Measurements from ENCODE around the gene ZBTB7B.

The ZBTB7B gene

DNA sequence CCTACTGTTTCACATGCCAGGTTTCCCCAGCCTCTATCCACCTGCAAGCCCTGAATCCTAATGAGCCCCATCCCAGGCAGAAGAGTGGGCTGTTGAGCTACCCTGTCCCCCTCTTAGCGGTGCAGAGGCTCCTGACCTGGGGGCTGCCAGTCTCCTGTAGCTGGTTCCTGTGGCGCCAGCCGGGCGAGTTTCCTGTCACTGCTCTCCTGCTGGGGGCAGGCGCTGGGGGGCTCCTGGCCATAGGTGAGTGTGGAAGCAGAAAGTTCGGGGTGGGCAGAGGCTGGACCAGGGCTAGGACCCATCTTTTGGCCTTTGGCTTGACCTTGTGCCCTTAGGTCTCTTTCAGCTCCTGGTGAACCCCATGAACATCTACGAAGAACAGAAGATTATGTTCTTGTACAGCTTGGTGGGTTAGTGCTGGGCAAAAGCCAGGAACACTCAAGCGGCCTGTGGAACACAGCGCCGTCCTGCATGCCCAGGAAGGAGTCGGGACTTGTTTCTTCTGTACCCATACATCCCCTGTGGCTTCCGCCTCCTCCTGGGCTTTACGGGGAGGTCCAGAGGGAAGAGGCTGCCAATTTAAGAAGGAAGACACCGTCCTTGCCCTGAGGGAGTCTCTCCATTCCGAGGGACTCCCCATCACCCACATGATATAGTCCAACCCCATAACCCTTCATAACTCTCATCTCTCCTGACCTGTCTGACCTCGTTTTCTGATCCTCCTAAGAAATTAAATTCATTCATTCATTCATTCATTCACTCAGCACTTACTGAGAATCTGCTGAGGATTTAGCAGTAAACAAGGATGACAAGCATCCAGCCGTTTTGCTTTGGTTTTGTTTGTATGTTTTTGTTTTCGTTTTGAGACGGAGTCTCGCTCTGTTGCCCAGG, 32.0 kb downstream of the ZBTB7B start:
- Histone ChIP-seq H3K27me3 (replicated peaks in 2 of 5; ENCODE audit: control insufficient read depth in 4 of 5, insufficient read depth in 5 of 5, low read length in 4 of 5) (no peaks in the 10 kb centered on the region), H3K36me3 (ENCODE audit: control insufficient read depth in 4 of 4, insufficient read depth in 4 of 4, low read length in 3 of 4) (no peaks in the 10 kb centered on the region), H3K9me3 (ENCODE audit: control extremely low read depth in 1 of 5, control insufficient read depth in 4 of 5, insufficient read depth in 2 of 5, low read depth in 1 of 5, low read length in 4 of 5) (no peaks in the 10 kb centered on the region), H3K4me3 (ENCODE audit: control insufficient read depth in 1 of 7, extremely low read depth in 1 of 7, insufficient read depth in 4 of 7, low read depth in 2 of 7, low read length in 6 of 7) (no peak overlapping the region), H3K4me1 (ENCODE audit: control extremely low read depth in 1 of 4, control insufficient read depth in 4 of 4, insufficient read depth in 4 of 4, low read length in 3 of 4) (peaks cover 5 to 31% (median 14%) of the 10 kb centered on the region in 4 experiments), H3K27ac (ENCODE audit: insufficient read depth in 1 of 2, low read depth in 1 of 2, low read length in 2 of 2, poor library complexity in 1 of 2, severe bottlenecking in 2 of 2) (no peak overlapping the region)
- DNase-seq = no peak
- ChIA-PET CTCF (interaction anchor here (0.6 to 4.6 kb wide), 7 partner anchors 9 to 331 kb away, joined by 3 to 20 read pairs (median 4); no protein-coding TSS in a partner anchor), POLR2A (no interaction called here)
- WGBS (ENCODE audit: insufficient coverage) = 85% methylated on average over 12 of the region's 20 CpGs

DNA sequence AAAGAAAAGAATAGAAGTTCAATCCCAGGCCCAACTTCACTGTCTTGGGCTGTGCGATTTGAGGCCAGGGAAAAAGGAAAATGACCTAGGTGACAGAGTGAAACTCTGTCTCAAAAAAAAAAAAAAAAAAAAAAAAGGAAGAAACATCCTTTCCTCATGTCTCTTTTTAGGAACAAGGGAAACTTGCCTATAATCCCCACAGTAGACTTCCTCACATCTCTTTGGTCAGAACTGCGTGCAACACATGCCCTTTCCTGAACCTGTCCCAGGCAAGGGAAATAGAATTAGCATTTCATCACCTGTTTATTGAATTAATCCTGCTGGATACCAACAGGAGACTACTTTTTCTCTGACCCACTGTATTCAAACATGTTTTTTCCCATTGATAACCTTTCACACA, 33.3 kb downstream of the ZBTB7B start:
- CTCF ChIA-PET = interaction anchor here (0.9 to 14.2 kb wide), 3 partner anchors 13 to 24 kb away, joined by 4 to 159 read pairs (median 20); no protein-coding TSS in a partner anchor
- no peak for DNase-seq
- WGBS (ENCODE audit: insufficient coverage) = 100% methylated on average over 1 of the region's 2 CpGs

DNA sequence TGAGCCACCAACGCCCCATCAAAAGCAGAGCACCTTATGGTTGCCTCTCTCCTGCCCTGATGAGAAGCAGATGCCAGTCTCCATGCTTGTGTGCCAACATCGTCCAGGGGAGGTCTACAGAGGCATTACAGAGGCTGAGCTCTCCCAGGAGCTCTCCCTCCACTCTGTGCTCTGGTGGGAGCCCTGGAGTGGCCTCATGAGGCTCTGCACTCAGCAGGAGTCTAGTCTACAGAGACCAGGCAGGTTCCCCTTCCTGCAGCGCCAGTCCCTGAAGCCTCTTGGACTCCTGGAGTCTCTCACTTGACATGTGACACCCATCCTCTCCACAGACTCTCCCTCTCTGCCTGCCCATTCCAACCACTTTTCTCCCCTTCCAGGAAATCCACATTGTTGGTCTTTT, 34.4 kb downstream of the ZBTB7B start:
- Histone ChIP-seq H3K4me3 (ENCODE audit: control insufficient read depth in 1 of 7, extremely low read depth in 1 of 7, insufficient read depth in 4 of 7, low read depth in 2 of 7, low read length in 6 of 7) (no peak overlapping the region), H3K36me3 (ENCODE audit: control insufficient read depth in 4 of 4, insufficient read depth in 4 of 4, low read length in 3 of 4) (no peaks in the 10 kb centered on the region), H3K27ac (ENCODE audit: insufficient read depth in 1 of 2, low read depth in 1 of 2, low read length in 2 of 2, poor library complexity in 1 of 2, severe bottlenecking in 2 of 2) (no peak overlapping the region), H3K27me3 (replicated peaks in 2 of 5; ENCODE audit: control insufficient read depth in 4 of 5, insufficient read depth in 5 of 5, low read length in 4 of 5) (no peaks in the 10 kb centered on the region), H3K9me3 (ENCODE audit: control extremely low read depth in 1 of 5, control insufficient read depth in 4 of 5, insufficient read depth in 2 of 5, low read depth in 1 of 5, low read length in 4 of 5) (no peaks in the 10 kb centered on the region), H3K4me1 (ENCODE audit: control extremely low read depth in 1 of 4, control insufficient read depth in 4 of 4, insufficient read depth in 4 of 4, low read length in 3 of 4) (peaks cover 5 to 31% (median 14%) of the 10 kb centered on the region in 4 experiments)
- no peak for DNase-seq
- POLR2A ChIA-PET = no interaction called here
- 97% methylated on average over 3 of the region's 3 CpGs for WGBS (ENCODE audit: insufficient coverage)
- CTCF ChIA-PET = interaction anchor here (0.8 to 19.3 kb wide), 3 partner anchors 8 to 24 kb away, joined by 4 to 368 read pairs (median 159); partner anchors contain the start of genes ADAM15 and EFNA4

More for the DNA sequence above, 33.3 kb downstream of the ZBTB7B start:
- H3K27me3 ChIP-seq (replicated peaks in 2 of 5; ENCODE audit: control insufficient read depth in 4 of 5, insufficient read depth in 5 of 5, low read length in 4 of 5) = no peaks in the 10 kb centered on the region
- no peaks in the 10 kb centered on the region for H3K9me3 ChIP-seq (ENCODE audit: control extremely low read depth in 1 of 5, control insufficient read depth in 4 of 5, insufficient read depth in 2 of 5, low read depth in 1 of 5, low read length in 4 of 5)
- POLR2A ChIA-PET = no interaction called here
- no peaks in the 10 kb centered on the region for H3K36me3 ChIP-seq (ENCODE audit: control insufficient read depth in 4 of 4, insufficient read depth in 4 of 4, low read length in 3 of 4)
- no peak overlapping the region for H3K27ac ChIP-seq (ENCODE audit: insufficient read depth in 1 of 2, low read depth in 1 of 2, low read length in 2 of 2, poor library complexity in 1 of 2, severe bottlenecking in 2 of 2)
- H3K4me3 ChIP-seq (ENCODE audit: control insufficient read depth in 1 of 7, extremely low read depth in 1 of 7, insufficient read depth in 4 of 7, low read depth in 2 of 7, low read length in 6 of 7) = no peak overlapping the region
- peaks cover 5 to 31% (median 14%) of the 10 kb centered on the region in 4 experiments for H3K4me1 ChIP-seq (ENCODE audit: control extremely low read depth in 1 of 4, control insufficient read depth in 4 of 4, insufficient read depth in 4 of 4, low read length in 3 of 4)

DNA sequence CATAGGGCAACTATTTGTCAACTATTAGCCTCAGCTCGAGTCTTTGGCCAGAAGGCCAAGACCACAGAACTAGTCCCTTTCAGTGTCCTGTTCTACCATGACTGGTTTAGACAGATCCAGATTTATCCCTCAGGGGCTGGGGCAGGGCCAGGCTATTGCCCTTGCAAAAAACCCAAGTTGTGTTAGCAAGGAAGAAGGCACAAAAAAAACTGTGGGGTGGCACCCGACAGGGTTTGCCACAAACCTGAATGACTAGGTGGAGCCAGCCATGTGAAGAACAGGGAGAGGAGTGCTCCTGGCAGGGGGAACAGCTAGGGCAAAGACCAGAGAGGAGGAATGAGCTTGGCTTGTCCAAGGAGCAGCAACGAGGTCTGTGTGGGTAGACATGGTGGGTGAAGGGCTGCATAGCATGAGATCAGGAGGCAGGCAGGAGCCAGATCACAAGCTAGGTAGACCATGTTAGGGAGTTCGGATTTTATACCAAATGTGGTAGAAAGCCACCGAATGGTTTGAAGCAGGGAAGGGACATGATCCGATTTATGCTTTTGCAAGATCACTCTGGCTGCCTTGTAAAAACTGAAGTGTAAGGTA, 35.3 kb downstream of the ZBTB7B start:
- DNase-seq = no peak
- 96% methylated on average over 6 of the region's 6 CpGs for WGBS (ENCODE audit: insufficient coverage)
- Histone ChIP-seq H3K4me1 (ENCODE audit: control extremely low read depth in 1 of 4, control insufficient read depth in 4 of 4, insufficient read depth in 4 of 4, low read length in 3 of 4) (peaks cover 5 to 33% (median 14%) of the 10 kb centered on the region in 4 experiments), H3K4me3 (ENCODE audit: control insufficient read depth in 1 of 7, extremely low read depth in 1 of 7, insufficient read depth in 4 of 7, low read depth in 2 of 7, low read length in 6 of 7) (no peak overlapping the region), H3K9me3 (ENCODE audit: control extremely low read depth in 1 of 5, control insufficient read depth in 4 of 5, insufficient read depth in 2 of 5, low read depth in 1 of 5, low read length in 4 of 5) (no peaks in the 10 kb centered on the region), H3K27me3 (replicated peaks in 2 of 5; ENCODE audit: control insufficient read depth in 4 of 5, insufficient read depth in 5 of 5, low read length in 4 of 5) (no peaks in the 10 kb centered on the region), H3K36me3 (ENCODE audit: control insufficient read depth in 4 of 4, insufficient read depth in 4 of 4, low read length in 3 of 4) (no peaks in the 10 kb centered on the region), H3K27ac (ENCODE audit: insufficient read depth in 1 of 2, low read depth in 1 of 2, low read length in 2 of 2, poor library complexity in 1 of 2, severe bottlenecking in 2 of 2) (no peak overlapping the region)
- ChIA-PET POLR2A (no interaction called here), CTCF (interaction anchor here (0.8 to 19.3 kb wide), 7 partner anchors 9 to 77 kb away, joined by 3 to 368 read pairs (median 4); partner anchors contain the start of genes ADAM15, EFNA4 and PYGO2)

DNA sequence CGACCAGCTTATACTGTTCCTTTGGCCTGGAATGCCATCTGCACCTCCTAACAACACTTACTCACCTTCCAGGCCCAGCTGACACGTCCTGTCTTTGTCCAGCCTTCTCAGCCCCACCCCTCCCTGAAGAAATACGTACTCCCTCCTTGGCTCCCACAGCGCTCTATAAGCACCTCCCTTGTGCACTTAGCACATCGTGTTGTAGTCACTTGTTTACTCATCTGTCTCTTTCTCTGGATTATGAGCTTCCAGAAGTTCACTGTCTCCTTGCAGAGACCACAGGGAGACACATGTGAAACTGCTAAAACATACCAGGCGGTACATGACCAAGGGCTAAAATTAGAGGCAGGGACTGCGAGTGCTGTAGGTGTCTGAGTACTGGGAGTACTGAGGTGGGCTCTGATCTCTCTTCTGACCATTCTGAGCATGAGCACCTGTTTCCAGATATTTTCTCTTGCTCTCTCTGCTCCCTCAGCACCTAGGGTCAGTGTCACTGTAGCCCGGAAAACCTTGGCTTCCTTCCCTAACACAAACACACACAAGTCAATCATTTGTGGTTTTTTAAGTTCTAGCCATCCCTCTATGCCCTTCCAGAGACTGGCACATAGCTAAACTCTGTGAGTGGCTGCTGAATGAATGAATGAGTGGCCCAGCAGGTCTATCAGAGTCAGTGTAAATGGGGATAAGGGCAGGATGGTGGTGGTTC, 36.2 kb downstream of the ZBTB7B start:
- DNase-seq = peak in 1 of 3 donors; percentile 17

DNA sequence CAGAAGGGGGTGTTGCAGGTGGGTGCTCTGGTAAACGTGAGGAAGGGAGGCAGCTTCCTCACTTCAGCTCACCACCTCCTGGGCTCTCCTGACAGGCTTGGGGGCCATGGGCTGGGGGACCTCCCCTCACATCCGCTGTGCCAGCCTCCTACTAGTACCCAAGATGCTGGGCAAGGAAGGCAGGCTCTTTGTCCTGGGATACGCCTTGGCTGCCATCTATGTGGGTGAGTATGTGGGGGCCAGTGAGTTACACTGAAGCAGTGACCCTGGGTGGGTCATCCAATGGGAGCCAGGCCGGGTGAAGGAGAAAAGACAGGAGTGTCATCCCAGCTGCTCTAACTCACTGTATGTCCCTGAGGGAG, 36.7 kb downstream of the ZBTB7B start:
- Histone ChIP-seq H3K4me1 (ENCODE audit: control extremely low read depth in 1 of 4, control insufficient read depth in 4 of 4, insufficient read depth in 4 of 4, low read length in 3 of 4) (peaks cover 5 to 36% (median 14%) of the 10 kb centered on the region in 4 experiments), H3K27ac (ENCODE audit: insufficient read depth in 1 of 2, low read depth in 1 of 2, low read length in 2 of 2, poor library complexity in 1 of 2, severe bottlenecking in 2 of 2) (no peak overlapping the region), H3K27me3 (replicated peaks in 2 of 5; ENCODE audit: control insufficient read depth in 4 of 5, insufficient read depth in 5 of 5, low read length in 4 of 5) (no peaks in the 10 kb centered on the region), H3K36me3 (ENCODE audit: control insufficient read depth in 4 of 4, insufficient read depth in 4 of 4, low read length in 3 of 4) (no peaks in the 10 kb centered on the region), H3K9me3 (ENCODE audit: control extremely low read depth in 1 of 5, control insufficient read depth in 4 of 5, insufficient read depth in 2 of 5, low read depth in 1 of 5, low read length in 4 of 5) (no peaks in the 10 kb centered on the region), H3K4me3 (ENCODE audit: control insufficient read depth in 1 of 7, extremely low read depth in 1 of 7, insufficient read depth in 4 of 7, low read depth in 2 of 7, low read length in 6 of 7) (peak overlapping the region in 1 of 7 experiments; percentile 47)
- WGBS (ENCODE audit: insufficient coverage) = 70% methylated on average over 2 of the region's 4 CpGs
- ChIA-PET POLR2A (interaction anchor here (0.6 kb wide), 1 partner anchor 33 kb away, joined by 3 read pairs; no protein-coding TSS in a partner anchor), CTCF (interaction anchor here (0.7 to 19.3 kb wide), 9 partner anchors 9 to 83 kb away, joined by 3 to 368 read pairs (median 3); partner anchors contain the start of genes ADAM15, EFNA4 and PBXIP1)
- no peak for DNase-seq

More for the DNA sequence above, 36.2 kb downstream of the ZBTB7B start:
- Histone ChIP-seq H3K4me3 (ENCODE audit: control insufficient read depth in 1 of 7, extremely low read depth in 1 of 7, insufficient read depth in 4 of 7, low read depth in 2 of 7, low read length in 6 of 7) (peak overlapping the region in 1 of 7 experiments; percentile 47), H3K27ac (ENCODE audit: insufficient read depth in 1 of 2, low read depth in 1 of 2, low read length in 2 of 2, poor library complexity in 1 of 2, severe bottlenecking in 2 of 2) (no peak overlapping the region), H3K36me3 (ENCODE audit: control insufficient read depth in 4 of 4, insufficient read depth in 4 of 4, low read length in 3 of 4) (no peaks in the 10 kb centered on the region), H3K4me1 (ENCODE audit: control extremely low read depth in 1 of 4, control insufficient read depth in 4 of 4, insufficient read depth in 4 of 4, low read length in 3 of 4) (peaks cover 5 to 36% (median 14%) of the 10 kb centered on the region in 4 experiments), H3K27me3 (replicated peaks in 2 of 5; ENCODE audit: control insufficient read depth in 4 of 5, insufficient read depth in 5 of 5, low read length in 4 of 5) (no peaks in the 10 kb centered on the region), H3K9me3 (ENCODE audit: control extremely low read depth in 1 of 5, control insufficient read depth in 4 of 5, insufficient read depth in 2 of 5, low read depth in 1 of 5, low read length in 4 of 5) (no peaks in the 10 kb centered on the region)
- 47% methylated on average over 6 of the region's 8 CpGs for WGBS (ENCODE audit: insufficient coverage)
- POLR2A ChIA-PET = interaction anchor here (0.6 kb wide), 1 partner anchor 33 kb away, joined by 3 read pairs; no protein-coding TSS in a partner anchor
- CTCF ChIA-PET = interaction anchor here (0.7 to 19.3 kb wide), 10 partner anchors 9 to 83 kb away, joined by 3 to 368 read pairs (median 3); partner anchors contain the start of genes ADAM15, EFNA4, PBXIP1 and PYGO2

All from common myeloid progenitor, CD34-positive (primary cell).